Right hindlimb (tissue), 1 donor: ENCODE measurements around the gene GALK2.
A peak's percentile ranks its signal among the peaks of the same experiment; 100 is the strongest.
"Not testable (repeated sequence)": the region's sequence is repeated elsewhere in the genome, so short reads cannot be mapped to it uniquely, and the experiment has no call there.

Experiments used
- DNase-seq: peaks from one replicate; pipeline ENCODE4 v3.0.0-alpha.2; 2018

Gene GALK2

DNA sequence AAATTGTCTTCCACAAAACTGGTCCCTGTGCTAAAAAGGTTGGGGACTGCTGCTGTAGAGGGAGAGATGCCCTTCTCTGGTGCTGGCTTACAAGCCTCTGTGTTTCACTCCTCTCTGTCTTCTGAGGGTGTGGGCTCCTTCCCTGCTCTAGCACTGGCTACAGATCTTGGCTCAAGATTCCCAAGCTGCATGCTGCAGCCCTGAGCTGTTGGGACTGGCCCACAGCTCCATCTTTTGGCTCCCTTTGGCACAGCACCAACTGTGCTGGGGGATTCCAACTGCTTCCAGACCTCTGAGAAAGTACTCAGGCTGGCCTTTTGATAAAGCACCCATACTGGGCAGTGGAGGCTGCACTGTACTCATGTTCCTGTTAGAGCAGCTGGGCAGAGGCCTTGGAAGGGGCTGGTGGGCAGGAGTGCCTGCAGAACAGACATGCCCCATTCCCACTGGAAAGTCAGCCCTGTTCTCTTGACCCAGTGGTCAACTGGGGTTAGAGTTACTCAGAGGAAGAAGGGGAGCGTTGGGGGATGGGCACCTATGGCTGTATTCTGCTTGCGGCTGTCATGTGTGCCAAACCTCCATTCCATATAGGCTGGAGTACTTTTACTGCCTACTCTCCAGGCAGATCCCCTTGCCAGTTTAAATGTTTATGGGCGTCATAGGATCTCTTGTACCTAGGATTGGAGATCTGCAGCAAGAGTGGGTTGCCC lies 55.7 kb downstream of the GALK2 start:
- no peak for DNase-seq

DNA sequence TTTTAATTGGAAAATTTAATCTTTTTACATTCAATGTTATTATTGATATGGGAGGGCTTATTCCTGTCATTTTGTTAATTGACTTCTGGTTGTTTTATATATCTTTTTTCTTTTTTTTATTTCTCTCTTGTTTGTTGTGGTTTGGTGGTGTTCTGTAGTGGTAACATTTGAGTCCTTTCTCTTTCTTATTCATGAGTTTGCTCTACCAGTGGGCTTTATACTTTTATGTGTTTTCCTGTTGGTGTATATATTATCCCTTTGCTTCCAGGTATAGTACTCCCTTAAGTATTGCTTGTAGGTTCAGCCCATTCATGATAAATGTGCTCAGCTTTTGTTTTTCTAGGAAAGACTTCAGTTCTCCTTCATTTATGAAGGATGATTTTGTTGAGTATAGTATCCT lies 57.6 kb downstream of the GALK2 start:
- DNase-seq = no peak

DNA sequence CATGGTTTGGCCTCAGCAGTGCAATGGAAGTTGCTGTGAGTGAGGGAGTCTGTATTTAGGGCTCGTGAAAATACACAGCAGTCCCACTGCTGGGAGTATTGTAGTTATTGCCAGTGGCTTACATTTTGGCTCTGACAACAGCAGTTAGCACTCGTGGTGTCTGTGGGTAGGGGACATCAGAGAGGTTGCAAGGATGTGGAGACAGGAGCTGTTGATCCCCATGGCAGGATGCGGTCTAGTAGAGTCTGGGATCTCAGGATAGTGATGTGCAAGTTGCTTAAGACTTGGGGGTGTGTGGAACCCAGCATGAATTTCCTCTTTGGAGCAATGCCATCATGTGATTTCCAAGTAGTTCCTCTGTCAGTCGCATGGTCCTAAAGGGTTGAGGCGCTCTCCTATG lies 59.9 kb downstream of the GALK2 start:
- no peak for DNase-seq

DNA sequence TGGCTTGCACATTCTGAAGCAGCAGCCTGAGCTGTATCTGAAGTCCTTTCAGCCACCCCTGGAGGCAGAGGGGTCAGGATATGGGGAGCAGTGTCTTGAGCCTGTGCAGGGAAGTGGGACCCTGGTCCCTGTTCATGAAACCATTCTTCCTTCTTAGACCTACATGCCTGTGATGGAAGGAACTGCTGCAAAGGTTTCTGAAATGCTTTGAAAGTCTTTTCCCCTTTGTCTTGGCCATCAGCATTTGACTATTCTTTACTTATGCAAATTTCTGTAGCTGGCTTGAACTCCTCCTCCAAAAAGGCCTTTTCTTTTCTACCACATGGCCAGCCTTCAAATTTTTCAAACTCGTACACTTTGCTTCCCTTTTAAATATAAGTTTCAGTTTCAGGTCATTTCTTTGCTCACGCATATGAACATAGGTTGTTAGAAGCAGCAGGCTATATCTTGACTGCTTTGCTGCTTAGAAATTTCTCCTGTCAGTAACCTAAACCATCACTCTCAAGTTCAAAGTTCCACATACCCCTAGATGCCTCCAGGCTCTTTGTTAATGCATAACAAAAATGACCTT lies 62.3 kb downstream of the GALK2 start:
- no peak for DNase-seq

DNA sequence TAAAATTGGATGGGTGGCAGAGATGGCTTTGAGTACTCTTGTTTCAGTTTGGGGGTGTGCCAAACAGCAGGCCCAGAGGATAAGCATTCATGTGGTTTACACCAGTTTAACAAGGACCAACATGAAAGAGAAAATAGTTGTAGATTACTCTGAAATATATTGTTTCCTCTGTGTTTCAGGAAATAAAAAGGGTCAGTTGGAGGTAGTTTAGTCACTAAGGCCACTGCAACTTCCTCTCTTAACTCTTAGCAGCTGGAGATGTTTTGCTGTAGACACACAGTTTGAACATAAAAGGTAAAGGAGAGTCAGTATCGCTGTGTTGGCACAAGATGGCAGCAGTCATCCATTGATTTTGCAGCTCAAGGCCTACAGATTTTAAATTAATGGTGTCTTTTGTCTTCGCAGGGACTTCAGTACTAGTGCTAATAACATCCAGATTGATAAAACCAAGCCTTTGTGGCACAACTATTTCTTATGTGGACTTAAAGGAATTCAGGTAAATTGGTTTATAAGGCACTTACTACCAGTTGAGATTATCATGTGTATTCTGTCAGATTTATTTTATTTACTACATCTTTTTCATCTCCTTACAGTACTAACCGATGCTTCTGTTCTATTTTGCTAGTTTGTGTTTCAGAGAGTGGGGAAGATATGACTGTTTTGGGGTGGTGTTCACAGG lies 65.5 kb downstream of the GALK2 start:
- peak; percentile 88 for DNase-seq

DNA sequence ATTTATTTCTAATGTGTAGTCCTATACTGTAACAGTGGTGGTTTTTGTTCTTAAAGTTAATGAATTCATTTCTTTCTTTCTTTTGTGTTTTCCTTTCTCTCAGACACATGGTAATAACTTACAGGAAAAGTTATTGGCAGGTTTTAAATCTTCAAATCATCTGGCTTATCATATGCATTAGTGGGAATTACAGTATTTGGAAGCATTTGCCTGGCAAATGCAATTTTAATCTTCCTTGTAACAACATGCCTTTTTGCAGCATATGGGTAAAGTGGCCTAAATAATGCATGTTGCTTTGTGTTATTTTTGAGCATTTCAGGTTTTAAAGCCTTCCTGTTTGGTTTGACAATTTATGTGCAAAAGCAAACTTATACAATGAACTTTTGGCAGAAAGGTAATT lies 66.8 kb downstream of the GALK2 start:
- no peak for DNase-seq

DNA sequence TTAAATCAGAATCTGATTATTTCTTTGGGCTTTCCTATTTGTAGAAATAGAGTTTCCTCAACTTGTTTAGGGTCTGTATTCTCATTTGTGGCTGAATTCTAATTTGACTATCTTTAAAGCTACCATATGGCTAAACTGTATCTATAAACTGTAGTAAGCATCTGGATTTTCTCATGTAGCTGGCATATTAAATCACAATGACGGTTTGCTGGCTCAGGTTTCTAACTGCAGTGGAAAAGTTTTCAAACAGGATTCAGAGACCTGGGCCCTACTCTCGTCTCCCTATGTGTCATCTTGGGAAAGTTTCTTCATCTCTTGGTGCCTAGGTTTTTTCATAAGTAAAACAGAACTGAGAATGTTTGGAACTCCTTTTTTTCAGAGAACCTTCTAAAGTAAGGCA lies 68.3 kb downstream of the GALK2 start:
- DNase-seq = peak; percentile 61

DNA sequence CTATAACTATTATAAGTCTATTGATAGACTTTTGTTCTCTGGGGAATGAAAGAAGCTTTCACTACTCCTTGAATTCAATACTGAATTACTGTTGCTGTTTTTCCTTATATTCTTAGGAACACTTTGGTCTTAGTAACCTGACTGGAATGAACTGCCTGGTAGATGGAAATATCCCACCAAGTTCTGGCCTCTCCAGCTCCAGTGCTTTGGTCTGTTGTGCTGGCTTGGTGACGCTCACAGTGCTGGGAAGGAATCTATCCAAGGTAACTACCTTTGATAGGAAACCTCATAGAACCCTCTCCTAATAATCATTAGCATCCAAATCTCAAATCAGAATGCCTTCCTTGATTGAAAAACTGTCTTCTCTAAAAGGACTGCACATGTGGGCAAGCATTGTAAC lies 69.1 kb downstream of the GALK2 start:
- no peak for DNase-seq

DNA sequence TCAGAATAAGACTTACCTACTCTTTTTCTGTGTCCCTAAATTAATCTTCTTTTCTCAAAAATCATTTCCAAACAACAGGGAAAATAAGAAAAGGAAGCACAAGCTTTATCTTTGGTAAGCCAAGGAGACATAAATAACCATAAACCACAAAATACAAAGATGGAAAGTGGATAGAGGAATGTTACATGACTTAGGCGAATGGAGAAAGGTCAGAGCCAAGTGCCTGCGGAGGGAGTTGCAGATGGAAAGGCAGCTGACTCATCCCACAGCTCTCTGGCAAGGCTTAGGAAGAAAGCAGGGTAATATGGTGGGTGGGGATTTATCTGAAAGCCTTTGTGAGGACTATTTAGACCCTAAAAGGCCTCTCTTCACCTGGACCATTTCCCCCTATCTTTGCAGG lies 72.8 kb downstream of the GALK2 start:
- DNase-seq = no peak

DNA sequence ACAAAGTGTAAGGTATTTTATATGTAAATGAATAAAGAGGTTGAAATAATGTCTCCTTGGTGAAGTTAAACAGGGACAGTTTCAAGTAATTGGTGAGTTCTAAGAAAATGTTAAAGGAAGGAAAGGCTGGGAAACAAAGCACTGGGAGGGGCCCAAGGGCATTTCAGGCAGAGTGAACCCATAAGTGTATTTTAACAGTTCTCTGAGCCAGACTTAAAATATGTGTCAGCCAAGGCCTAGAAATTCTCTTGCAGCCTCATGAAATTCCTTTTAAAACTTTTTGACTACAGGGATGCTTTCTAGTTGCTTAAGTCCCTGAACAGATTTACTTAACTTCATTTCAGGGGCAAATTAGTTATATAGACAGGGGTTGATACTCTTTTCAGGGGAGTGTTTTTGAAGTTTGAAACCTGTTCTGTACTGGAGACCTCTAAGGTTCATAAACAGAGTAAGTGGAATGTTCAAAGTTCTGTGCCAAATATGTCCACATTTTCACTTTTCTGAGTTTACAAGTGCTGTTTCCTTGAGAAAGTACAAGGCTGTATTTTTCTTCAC lies 77.6 kb downstream of the GALK2 start:
- DNase-seq = no peak

DNA sequence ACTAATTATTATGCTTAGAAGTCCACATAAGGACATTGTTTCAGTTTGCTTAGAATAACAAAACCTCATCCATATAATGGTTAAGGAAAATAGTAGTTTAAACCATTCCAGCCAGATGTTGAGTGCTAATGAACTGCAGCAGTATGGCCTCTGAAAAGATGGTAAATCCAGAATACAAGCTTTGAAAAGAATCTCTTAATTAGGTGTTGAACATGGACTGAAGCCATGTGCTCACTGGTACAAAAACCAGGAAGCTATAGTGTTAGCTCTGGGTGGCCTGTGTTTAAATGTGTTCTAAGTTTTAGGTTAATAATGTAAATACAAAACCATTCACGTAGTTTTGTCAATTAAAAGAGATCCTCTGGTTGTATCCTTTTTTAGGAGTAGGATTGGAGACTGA lies 78.2 kb downstream of the GALK2 start:
- DNase-seq = no peak

DNA sequence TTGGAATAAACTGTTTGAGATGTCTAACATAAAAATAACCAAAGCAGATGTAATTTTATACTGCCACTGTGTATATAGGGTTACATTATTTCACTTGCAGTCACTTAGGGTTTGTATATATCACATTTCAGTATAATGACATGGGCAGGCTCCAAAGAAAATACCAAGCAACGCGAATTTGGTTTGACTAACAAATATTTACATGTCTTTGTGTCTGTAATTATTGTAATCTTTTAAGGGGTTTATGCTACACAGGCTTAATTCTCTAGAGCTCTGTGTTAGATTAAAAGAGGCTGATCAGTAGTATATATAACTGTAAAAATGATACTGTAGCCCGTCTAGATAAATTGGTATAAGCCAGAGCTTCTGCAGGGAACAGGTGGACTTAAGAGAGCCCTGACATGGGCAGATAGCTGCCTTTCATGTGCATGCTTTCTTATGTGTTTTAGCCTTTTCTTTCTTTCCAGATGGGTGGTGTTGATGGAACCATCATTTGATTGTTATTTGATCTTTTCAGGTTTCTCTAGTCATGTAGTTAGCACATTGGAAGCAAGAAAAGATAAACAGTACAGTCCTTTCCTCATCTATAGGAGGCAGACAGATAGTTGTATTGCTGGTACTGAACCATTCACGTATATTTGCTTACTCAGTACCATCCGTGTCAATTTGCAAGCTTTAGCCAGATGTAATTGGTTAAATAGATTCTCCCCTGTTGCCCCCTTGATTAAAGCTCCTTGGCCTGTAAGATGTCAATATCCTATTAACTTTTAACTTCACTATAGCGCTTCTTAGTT lies 86.1 kb downstream of the GALK2 start:
- no peak for DNase-seq

DNA sequence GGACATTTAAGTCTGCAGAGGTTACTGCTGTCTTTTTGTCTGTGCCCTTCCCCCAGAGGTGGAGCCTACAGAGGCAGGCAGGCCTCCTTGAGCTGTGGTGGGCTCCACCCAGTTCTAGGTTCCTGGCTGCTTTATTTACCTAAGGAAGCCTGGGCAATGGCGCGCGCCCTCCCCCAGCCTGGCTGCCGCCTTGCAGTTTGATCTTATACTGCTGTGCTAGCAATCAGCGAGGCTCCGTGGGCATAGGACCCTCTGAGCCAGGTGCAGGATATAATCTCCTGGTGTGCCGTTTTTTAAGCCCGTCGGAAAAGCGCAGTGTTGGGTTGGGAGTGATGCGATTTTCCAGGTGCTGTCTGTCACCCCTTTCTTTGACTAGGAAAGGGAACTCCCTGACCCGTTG lies 95.1 kb downstream of the GALK2 start:
- not testable (repeated sequence) for DNase-seq

DNA sequence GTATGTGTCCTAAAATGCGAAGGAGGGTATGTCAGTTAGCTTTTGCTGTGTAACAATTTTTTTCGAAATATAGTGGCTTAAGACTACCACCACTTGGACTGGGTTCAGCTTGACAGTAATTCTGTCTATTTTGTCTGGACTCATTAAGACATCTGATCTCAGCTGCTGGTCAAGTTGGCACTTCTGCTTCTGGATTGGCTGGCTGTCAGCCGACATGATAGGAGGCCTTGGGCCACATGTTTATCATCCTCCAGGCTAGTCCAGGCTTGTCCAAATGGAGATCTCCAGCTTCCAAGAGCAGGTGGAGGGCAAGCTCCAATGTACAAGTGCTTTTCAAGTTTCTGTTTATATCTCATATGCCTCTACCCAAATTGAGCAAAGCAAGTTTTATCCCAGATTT lies 95.9 kb downstream of the GALK2 start:
- no peak for DNase-seq

DNA sequence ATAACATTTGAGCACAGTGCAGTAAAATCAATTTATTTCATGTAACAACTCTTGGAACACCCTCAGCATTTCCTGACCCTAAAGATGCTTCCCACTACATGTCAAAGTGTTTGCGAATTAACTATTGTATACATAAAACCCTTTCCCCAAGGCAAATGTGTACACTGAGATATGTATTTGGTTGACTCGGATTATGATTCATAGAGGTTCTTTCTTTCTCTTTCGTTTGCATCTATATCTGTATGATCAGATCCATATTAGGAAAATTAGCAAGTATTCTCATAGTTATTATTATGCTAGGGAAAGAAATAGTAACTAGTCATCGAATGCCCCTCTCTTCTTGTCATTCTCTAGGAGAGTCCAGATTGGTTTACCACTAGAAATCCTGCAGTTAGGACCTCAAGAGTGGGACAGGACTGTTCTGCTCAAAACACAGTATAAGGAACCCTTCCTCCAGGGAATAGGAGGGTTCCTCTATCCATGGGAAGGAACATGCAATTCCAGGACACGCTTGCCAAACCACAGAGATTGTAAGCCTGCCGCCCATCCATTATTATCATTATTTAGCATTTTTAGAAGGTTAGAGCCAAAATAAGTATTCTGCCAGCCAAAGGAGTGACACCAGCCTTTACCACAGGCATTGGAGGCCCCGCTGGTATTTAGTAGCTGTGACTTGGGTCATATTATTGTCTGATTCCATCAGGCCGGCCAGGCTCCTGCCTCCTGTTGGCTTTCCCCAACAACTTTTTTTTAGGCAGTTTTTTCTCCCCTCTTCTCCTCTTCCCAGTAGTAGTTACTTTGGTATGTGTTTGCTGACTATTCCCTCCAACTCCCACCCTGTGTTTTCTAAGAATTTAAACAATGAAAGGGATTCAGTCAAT lies 100.7 kb downstream of the GALK2 start:
- DNase-seq = peak; percentile 27

DNA sequence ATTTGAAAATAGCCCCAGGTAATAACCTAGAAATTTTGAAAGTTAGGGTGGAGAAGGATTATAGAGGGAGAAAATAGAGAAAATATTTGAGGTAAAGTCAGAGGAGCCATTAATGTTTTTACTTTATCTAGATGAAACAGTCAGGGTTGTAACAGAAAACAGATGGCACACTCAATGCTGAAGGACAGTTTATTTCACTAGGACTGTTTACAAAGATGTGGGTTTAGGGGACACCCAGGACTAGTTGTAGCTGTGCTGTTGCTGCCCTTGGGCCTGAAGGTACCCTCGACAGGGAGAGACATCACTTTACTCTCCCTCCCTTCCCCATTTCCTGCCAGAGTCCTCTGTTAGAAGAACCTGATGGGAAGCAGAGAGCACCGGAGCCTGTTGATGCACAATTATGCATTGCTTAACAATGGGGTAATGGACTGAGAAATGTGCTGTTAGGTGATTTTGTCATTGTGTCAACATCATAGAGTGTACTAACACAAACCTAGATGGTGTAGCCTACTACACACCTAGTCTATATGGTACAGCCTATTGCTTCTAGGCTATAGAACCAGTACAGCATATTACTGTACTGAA lies 103.8 kb downstream of the GALK2 start:
- no peak for DNase-seq

DNA sequence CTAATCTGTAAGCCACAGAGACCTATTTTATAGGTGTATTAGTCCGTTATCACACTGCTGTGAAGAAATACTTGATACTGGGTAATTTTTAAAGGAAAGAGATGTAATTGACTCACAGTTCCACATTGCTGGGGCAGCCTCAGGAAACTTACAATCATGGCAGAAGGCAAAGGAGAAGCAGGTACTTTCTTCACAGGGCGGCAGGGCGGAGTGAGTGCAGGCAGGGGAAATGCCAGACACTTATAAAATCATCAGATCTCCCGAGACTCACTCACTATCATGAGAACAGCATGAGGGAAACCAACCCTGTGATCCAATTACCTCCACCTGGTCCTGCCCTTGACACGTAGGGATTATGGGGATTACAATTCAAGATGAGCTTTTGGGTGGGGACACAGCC lies 108.7 kb downstream of the GALK2 start:
- no peak for DNase-seq

DNA sequence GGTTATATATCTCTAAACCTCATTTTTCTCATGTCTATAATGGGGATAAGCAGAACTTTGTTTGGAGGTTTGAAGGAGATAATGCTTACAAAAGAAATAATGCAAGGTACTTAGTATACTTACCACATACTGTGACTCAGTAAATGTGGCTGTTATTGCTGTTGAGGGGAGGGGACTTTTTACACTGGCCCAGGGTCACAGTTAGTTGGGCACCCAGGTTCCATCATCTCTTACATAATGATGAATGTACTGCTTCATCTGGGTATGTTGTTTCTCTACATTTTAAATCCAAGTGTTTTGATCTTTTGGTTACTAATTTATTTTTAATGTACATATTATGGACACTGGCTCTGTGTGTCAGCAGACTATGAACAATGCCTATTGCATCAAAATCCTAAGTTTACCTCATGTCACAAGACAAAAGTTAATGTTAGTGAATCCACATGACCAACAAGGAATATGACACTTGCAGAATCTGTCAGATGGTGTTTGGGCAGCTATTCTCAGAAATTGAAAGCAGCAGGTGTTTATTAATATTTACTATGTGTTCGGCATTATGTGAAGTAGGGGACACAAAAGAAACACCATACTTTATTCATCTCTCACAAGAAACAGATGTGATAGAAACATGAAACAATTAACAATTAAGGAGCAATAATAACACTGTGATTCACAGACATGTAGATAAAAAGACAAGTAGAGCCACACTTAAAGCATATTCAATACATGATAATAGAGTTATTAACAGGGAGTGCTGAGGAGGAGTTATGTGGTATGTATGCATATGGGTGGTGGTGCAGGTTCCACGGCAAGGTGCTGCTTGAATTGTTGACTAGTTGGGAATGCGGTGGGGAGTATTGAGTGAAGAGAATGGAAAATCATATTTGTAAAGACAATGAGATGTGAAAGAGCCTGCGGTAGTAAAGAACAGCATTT lies 109.7 kb downstream of the GALK2 start:
- DNase-seq = no peak

DNA sequence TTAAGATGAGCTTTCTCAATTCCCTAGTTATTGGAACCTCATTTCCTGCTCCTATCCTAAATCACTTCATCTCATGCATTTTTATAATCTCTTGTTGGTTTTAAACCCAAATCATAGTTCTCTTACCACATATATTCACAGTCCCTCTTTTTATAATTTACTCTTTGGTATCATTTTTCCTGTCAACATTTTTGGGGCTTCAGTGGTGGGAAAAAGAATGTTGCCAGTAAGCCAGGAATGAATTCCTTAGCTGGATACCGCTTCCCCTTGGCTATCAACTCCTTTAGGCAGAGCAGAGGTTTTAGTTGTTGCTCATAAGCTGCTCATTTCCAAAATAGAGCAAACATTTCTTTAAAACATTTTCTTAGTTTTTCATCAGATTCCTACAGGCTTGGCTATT lies 112.3 kb downstream of the GALK2 start:
- DNase-seq = no peak

DNA sequence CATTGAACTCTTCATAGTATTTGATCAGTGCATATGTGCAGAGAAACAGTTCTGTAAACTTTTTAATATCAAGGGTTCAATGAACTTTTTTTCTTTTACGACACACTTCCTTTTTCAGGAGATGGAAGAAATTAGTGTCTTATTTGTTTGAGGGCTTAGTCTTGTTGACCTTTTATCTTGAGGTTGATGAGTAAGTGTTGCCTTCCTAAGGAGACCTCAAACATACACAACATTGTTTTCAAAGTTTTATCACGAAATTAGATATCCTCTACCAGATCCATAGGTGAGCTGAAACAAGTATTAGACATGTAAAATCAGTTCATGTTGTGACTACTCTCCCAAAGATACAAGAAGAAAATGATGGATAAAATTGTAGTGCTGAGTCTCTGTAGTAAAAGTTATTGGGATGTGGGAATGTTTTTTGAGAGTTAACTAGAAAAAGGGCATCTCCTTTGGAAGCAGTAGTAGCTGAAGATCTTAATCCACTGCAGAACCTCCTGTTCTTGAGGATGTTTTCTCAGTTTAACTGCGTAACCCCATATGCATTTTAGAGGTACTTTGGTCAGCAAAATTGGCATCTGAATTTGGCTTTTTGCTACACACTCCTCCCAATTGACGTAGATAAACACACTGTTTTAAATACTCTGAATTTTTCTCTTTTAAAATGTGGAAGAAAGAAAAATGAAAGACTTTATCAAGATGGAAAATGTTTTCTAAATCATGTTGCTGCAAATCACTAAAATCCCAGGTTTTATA lies 116.8 kb downstream of the GALK2 start:
- DNase-seq = no peak
